SU-DHL-6 (cell line): ENCODE data around the gene ARMH3.

Source experiments
- CTCF ChIP-seq: fragments of 200-600 bp; sonication (generic); IDR thresholded peaks from one replicate; pipeline ENCODE4 v1.5.1; 2017; ENCODE audit warnings: antibody characterized with exemption, mild to moderate bottlenecking, low read length, moderate library complexity; ENCODE audit not compliant: insufficient read depth, poor library complexity, severe bottlenecking
- EZH2phosphoT487 ChIP-seq: fragments of 200-600 bp; sonication (generic), shearing (Covaris generic); conservative IDR thresholded peaks from 2 replicates; pipeline ENCODE4 v1.6.1; 2018; ENCODE audit warnings: mild to moderate bottlenecking, antibody characterized with exemption, low read length, moderate library complexity, mixed read lengths

- TF ChIP-seq CTCF = no peak
- TF ChIP-seq EZH2phosphoT487 = no peak
Measured at GRCh38 chr10:101817337-101818118, 238.4 kb downstream of the ARMH3 start.
